ENCODE measurements around the gene COL4A4. TPM values are rescaled to one million over a fixed set of nuclear protein-coding genes. Genes with fewer than 3 reads are reported as not detected.

The COL4A4 gene
- total RNA-seq, 1 experiment from 2014 or later: 3.1 TPM

DNA sequence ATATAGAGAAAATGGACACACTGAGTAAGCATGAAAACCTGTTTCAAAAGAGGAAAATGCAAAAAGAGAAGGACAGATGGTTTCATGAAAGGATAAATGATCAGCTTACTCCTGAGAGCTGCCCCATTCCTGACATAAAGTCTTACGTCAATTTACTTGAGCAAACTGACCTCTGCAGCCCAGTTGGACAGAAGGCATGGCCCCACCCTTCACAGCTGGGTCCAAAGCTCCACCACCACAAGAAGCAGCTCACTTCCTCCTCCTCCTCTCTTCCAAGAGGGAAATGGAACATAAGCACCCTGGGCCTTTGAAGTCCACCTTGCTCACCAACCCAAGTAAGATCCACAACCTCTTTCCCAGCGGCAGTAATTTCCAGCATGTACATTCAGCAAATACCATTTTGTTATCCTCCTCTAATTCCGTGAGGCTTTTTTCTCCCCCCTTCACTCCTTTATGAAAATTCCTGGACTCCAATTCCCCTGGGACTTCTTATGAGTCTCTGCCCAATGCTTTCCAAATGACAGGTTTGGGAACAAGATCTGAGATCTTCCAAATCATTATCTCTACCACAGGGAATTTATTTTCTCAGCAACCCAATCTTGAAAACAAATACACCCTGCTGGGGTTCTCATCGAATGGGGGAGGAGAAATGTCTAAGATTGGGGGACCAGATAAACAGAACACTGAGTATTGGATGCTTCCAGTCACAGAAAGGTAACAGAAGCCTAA is 10.1 kb downstream of the COL4A4 start:
- no peak overlapping the region for H3K4me3 Mint-ChIP-seq
- TF ChIP-seq, protein P1, sequence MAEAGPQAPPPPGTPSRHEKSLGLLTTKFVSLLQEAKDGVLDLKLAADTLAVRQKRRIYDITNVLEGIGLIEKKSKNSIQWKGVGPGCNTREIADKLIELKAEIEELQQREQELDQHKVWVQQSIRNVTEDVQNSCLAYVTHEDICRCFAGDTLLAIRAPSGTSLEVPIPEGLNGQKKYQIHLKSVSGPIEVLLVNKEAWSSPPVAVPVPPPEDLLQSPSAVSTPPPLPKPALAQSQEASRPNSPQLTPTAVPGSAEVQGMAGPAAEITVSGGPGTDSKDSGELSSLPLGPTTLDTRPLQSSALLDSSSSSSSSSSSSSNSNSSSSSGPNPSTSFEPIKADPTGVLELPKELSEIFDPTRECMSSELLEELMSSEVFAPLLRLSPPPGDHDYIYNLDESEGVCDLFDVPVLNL (CRISPR knock-in tag; IDR thresholded peaks at IDR 0.05; ENCODE audit: borderline replicate concordance, low read depth): no peak
- TF ChIP-seq, protein P2, sequence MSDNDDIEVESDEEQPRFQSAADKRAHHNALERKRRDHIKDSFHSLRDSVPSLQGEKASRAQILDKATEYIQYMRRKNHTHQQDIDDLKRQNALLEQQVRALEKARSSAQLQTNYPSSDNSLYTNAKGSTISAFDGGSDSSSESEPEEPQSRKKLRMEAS (CRISPR knock-in tag; IDR thresholded peaks at IDR 0.05): no peak
- TF ChIP-seq, protein P3, sequence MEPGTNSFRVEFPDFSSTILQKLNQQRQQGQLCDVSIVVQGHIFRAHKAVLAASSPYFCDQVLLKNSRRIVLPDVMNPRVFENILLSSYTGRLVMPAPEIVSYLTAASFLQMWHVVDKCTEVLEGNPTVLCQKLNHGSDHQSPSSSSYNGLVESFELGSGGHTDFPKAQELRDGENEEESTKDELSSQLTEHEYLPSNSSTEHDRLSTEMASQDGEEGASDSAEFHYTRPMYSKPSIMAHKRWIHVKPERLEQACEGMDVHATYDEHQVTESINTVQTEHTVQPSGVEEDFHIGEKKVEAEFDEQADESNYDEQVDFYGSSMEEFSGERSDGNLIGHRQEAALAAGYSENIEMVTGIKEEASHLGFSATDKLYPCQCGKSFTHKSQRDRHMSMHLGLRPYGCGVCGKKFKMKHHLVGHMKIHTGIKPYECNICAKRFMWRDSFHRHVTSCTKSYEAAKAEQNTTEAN (CRISPR knock-in tag; IDR thresholded peaks at IDR 0.05): no peak
- TF ChIP-seq RELA (CRISPR knock-in tag; IDR thresholded peaks at IDR 0.05; ENCODE audit: borderline replicate concordance): no peak
- no peak for TF ChIP-seq MXD4 (CRISPR knock-in tag; IDR thresholded peaks at IDR 0.05; ENCODE audit: borderline replicate concordance)
- no peak for TF ChIP-seq CREB1 (CRISPR knock-in tag; IDR thresholded peaks at IDR 0.05)
- no peak for TF ChIP-seq NFATC4 (CRISPR knock-in tag; IDR thresholded peaks at IDR 0.05)
- TF ChIP-seq OVOL2 (CRISPR knock-in tag; IDR thresholded peaks at IDR 0.05; ENCODE audit: borderline replicate concordance): no peak
- TF ChIP-seq, protein P4, sequence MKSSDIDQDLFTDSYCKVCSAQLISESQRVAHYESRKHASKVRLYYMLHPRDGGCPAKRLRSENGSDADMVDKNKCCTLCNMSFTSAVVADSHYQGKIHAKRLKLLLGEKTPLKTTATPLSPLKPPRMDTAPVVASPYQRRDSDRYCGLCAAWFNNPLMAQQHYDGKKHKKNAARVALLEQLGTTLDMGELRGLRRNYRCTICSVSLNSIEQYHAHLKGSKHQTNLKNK (CRISPR knock-in tag; IDR thresholded peaks at IDR 0.05): no peak
- TF ChIP-seq TEAD1 (CRISPR knock-in tag; IDR thresholded peaks at IDR 0.05): no peak
- no peak for TF ChIP-seq FOXK1 (CRISPR knock-in tag; IDR thresholded peaks at IDR 0.05)
- TF ChIP-seq SMAD3 (CRISPR knock-in tag; IDR thresholded peaks at IDR 0.05; ENCODE audit: borderline replicate concordance): no peak
- TF ChIP-seq ESRRA (CRISPR knock-in tag; IDR thresholded peaks at IDR 0.05; ENCODE audit: borderline replicate concordance): no peak
- TF ChIP-seq, protein P5, sequence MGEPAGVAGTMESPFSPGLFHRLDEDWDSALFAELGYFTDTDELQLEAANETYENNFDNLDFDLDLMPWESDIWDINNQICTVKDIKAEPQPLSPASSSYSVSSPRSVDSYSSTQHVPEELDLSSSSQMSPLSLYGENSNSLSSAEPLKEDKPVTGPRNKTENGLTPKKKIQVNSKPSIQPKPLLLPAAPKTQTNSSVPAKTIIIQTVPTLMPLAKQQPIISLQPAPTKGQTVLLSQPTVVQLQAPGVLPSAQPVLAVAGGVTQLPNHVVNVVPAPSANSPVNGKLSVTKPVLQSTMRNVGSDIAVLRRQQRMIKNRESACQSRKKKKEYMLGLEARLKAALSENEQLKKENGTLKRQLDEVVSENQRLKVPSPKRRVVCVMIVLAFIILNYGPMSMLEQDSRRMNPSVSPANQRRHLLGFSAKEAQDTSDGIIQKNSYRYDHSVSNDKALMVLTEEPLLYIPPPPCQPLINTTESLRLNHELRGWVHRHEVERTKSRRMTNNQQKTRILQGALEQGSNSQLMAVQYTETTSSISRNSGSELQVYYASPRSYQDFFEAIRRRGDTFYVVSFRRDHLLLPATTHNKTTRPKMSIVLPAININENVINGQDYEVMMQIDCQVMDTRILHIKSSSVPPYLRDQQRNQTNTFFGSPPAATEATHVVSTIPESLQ (CRISPR knock-in tag; IDR thresholded peaks at IDR 0.05): no peak
- no peak for TF ChIP-seq ETV6 (CRISPR knock-in tag; IDR thresholded peaks at IDR 0.05)
- no peak for TF ChIP-seq CBFB (CRISPR knock-in tag; IDR thresholded peaks at IDR 0.05; ENCODE audit: low read depth)
- no peak for TF ChIP-seq NR1H2 (CRISPR knock-in tag; IDR thresholded peaks at IDR 0.05)
- TF ChIP-seq, protein P6, sequence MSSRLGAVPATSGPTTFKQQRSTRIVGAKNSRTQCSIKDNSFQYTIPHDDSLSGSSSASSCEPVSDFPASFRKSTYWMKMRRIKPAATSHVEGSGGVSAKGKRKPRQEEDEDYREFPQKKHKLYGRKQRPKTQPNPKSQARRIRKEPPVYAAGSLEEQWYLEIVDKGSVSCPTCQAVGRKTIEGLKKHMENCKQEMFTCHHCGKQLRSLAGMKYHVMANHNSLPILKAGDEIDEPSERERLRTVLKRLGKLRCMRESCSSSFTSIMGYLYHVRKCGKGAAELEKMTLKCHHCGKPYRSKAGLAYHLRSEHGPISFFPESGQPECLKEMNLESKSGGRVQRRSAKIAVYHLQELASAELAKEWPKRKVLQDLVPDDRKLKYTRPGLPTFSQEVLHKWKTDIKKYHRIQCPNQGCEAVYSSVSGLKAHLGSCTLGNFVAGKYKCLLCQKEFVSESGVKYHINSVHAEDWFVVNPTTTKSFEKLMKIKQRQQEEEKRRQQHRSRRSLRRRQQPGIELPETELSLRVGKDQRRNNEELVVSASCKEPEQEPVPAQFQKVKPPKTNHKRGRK (CRISPR knock-in tag; IDR thresholded peaks at IDR 0.05; ENCODE audit: borderline replicate concordance): no peak
- no peaks in the 10 kb centered on the region for H3K36me3 Mint-ChIP-seq
- peaks cover 24% of the 10 kb centered on the region for H3K4me1 Mint-ChIP-seq
- no peak overlapping the region for H3K27ac Mint-ChIP-seq
- no peak for DNase-seq (ENCODE audit: low spot score)
- ChIA-PET POLR2A (no interaction called here), CTCF (no interaction called here)
- H3K9me3 Mint-ChIP-seq: peaks cover 17% of the 10 kb centered on the region
- ATAC-seq: no peak
- no peaks in the 10 kb centered on the region for H3K27me3 Mint-ChIP-seq (ENCODE audit: low read depth)

DNA sequence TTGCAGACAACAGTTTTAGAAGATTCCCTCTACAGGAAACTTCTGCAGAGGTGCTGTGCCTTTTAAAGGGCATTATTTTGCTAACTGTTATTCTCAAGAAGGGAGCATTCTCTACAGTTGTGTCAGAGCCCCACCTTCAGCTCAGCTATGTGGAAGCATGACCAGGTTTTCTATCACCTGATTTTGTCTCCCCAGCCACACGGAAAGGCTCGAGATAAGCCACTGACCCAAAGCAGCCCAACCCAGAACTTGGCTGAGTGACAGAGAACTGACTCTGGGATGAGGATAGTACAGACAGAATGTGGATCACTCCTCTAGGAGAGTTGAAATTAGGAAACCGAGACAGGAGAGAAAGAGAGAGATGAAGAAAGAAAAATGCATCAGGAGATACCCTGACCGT is 10.7 kb downstream of the COL4A4 start:
- H3K9me3 Mint-ChIP-seq: peaks cover 16% of the 10 kb centered on the region
- H3K27ac Mint-ChIP-seq: no peak overlapping the region
- peaks cover 24% of the 10 kb centered on the region for H3K4me1 Mint-ChIP-seq
- DNase-seq (ENCODE audit: low spot score): no peak
- CTCF ChIA-PET: no interaction called here
- POLR2A ChIA-PET: no interaction called here
- H3K4me3 Mint-ChIP-seq: no peak overlapping the region
- H3K36me3 Mint-ChIP-seq: no peaks in the 10 kb centered on the region
- TF ChIP-seq ZNF416 (CRISPR knock-in tag; IDR thresholded peaks at IDR 0.05): no peak
- no peak for TF ChIP-seq ZNF423 (CRISPR knock-in tag; IDR thresholded peaks at IDR 0.05)
- TF ChIP-seq, protein P4 (CRISPR knock-in tag; IDR thresholded peaks at IDR 0.05): no peak
- TF ChIP-seq, protein P3 (CRISPR knock-in tag; IDR thresholded peaks at IDR 0.05): no peak
- TF ChIP-seq, protein P7, sequence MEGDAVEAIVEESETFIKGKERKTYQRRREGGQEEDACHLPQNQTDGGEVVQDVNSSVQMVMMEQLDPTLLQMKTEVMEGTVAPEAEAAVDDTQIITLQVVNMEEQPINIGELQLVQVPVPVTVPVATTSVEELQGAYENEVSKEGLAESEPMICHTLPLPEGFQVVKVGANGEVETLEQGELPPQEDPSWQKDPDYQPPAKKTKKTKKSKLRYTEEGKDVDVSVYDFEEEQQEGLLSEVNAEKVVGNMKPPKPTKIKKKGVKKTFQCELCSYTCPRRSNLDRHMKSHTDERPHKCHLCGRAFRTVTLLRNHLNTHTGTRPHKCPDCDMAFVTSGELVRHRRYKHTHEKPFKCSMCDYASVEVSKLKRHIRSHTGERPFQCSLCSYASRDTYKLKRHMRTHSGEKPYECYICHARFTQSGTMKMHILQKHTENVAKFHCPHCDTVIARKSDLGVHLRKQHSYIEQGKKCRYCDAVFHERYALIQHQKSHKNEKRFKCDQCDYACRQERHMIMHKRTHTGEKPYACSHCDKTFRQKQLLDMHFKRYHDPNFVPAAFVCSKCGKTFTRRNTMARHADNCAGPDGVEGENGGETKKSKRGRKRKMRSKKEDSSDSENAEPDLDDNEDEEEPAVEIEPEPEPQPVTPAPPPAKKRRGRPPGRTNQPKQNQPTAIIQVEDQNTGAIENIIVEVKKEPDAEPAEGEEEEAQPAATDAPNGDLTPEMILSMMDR (IDR thresholded peaks at IDR 0.05): no peak
- no peak for ATAC-seq
- H3K27me3 Mint-ChIP-seq (ENCODE audit: low read depth): no peaks in the 10 kb centered on the region

Data from WTC11 (cell line).